GM12878 (cell line): ENCODE measurements around the gene TRAIP. TPM values are rescaled to one million over a fixed set of nuclear protein-coding genes. Genes with fewer than 3 reads are reported as not detected.
"Not testable (repeated sequence)": the region's sequence is repeated elsewhere in the genome, so short reads cannot be mapped to it uniquely, and the experiment has no call there.

Experiments
- ATAC-seq: fragments of 200-7000 bp; cut with Tn5 transposase; 3 replicates; pipeline ENCODE4 v1.9.1; 2020; ENCODE audit warnings: mild to moderate bottlenecking, moderate library complexity
- BruUV-seq: library from RNA; stranded (reverse); fragments of 400-500 nt; replicated peaks from 2 replicates; lab custom pipeline; 2021; lab: Mats Ljungman, UMichigan
- CTCF ChIA-PET: fragments of 300-600 bp; sonication (Branson Sonifier 250); formaldehyde crosslinking; extraction: SDS; loops from one replicate; lab custom pipeline; 2021; ENCODE audit warnings: inconsistent platforms; lab: Yijun Ruan, JAX
- POLR2A ChIA-PET: fragments of 350-600 bp; formaldehyde crosslinking; extraction: SDS; loops from one replicate; lab custom pipeline; 2021; ENCODE audit warnings: inconsistent platforms; lab: Charles Lee
- RAD21 ChIA-PET: fragments of 300-600 bp; sonication (Branson Sonifier 250); formaldehyde crosslinking; loops from one replicate; lab custom pipeline; 2023; ENCODE audit warnings: antibody characterized with exemption; ENCODE audit not compliant: unreplicated experiment; lab: Charles Lee
- SMC1A ChIA-PET: fragments of 300-600 bp; sonication (Branson Sonifier 250); formaldehyde crosslinking; loops from one replicate; lab custom pipeline; 2023; ENCODE audit not compliant: unreplicated experiment, uncharacterized antibody; lab: Charles Lee
- DNase-seq: peaks from one replicate; pipeline ENCODE4 v3.0.0-alpha.2; 2011; ENCODE audit warnings: low read depth, low spot score
- FAIRE-seq: peaks from 3 replicates; lab custom pipeline; 2011; peaks lifted over from hg19 to GRCh38; lab: Jason Lieb, UNC
- H2AFZ ChIP-seq: 2 replicates; pipeline ENCODE4 v1.6.0; 2011; ENCODE audit warnings: low read depth, low read length, control low read depth; ENCODE audit not compliant: control insufficient read depth
- H3K27ac ChIP-seq: 2 replicates; pipeline ENCODE4 v1.5.1; 2011; ENCODE audit warnings: control low read depth; ENCODE audit not compliant: control insufficient read depth, insufficient read depth
- H3K27me3 ChIP-seq, 2 experiments: replicated peaks in 1 of 2; 2 replicates each; pipeline versions ENCODE4 v1.6.0 to v1.6.1; 2011; ENCODE audit warnings: low read length in 1 of 2; ENCODE audit not compliant: control insufficient read depth in 2 of 2, insufficient read depth in 2 of 2
- H3K36me3 ChIP-seq, 2 experiments: 2 replicates each; pipeline ENCODE4 v1.5.1; 2011; ENCODE audit warnings: low read length in 1 of 2; ENCODE audit not compliant: control insufficient read depth in 2 of 2, insufficient read depth in 2 of 2
- H3K4me1 ChIP-seq: 2 replicates; pipeline ENCODE4 v1.6.1; 2011; ENCODE audit warnings: mild to moderate bottlenecking, low read length, moderate library complexity, mixed read lengths; ENCODE audit not compliant: control insufficient read depth, insufficient read depth
- H3K4me2 ChIP-seq: 2 replicates; pipeline ENCODE4 v1.6.0; 2011; ENCODE audit warnings: control low read depth; ENCODE audit not compliant: control insufficient read depth, insufficient read depth
- H3K4me3 ChIP-seq: fragments of 200-600 bp; sonication (generic); 2 replicates; pipeline ENCODE4 v1.5.1; 2016
- H3K79me2 ChIP-seq: 2 replicates; pipeline ENCODE4 v1.6.0; 2011; ENCODE audit warnings: low read length; ENCODE audit not compliant: control insufficient read depth, insufficient read depth
- H3K9ac ChIP-seq: 2 replicates; pipeline ENCODE4 v1.8.0; 2011; ENCODE audit warnings: low read length, control low read depth, mixed read lengths; ENCODE audit not compliant: control insufficient read depth, insufficient read depth
- H3K9me3 ChIP-seq: replicated peaks from 3 replicates; pipeline ENCODE4 v1.5.1; 2011; ENCODE audit warnings: mild to moderate bottlenecking, low read length; ENCODE audit not compliant: control insufficient read depth, insufficient read depth
- H4K20me1 ChIP-seq: 2 replicates; pipeline ENCODE4 v1.6.0; 2011; ENCODE audit not compliant: control insufficient read depth, insufficient read depth
- ASH2L ChIP-seq: fragments of 300-600, 200-600 bp; sonication (generic); IDR thresholded peaks from 2 replicates; pipeline ENCODE4 v1.6.1; 2017; ENCODE audit warnings: low read depth, mild to moderate bottlenecking, borderline replicate concordance
- BACH1 ChIP-seq: fragments of 450-650 bp; IDR thresholded peaks from 2 replicates; pipeline ENCODE4 v1.6.1; 2017; ENCODE audit warnings: mild to moderate bottlenecking, borderline replicate concordance
- CREB1 ChIP-seq: IDR thresholded peaks from 2 replicates; pipeline ENCODE4 v1.6.1; 2012; ENCODE audit warnings: low read depth, mild to moderate bottlenecking, inconsistent platforms
- HDAC2 ChIP-seq: fragments of 200-600 bp; sonication (generic); IDR thresholded peaks from 2 replicates; pipeline ENCODE4 v1.6.1; 2017
- MEF2B ChIP-seq: fragments of 450-650 bp; IDR thresholded peaks from 2 replicates; pipeline ENCODE4 v1.6.1; 2018; ENCODE audit warnings: mild to moderate bottlenecking, moderate library complexity; ENCODE audit not compliant: partially characterized antibody, poor library complexity, severe bottlenecking
- RB1 ChIP-seq: fragments of 450-650 bp; formaldehyde crosslinking; IDR thresholded peaks from 2 replicates; pipeline ENCODE4 v1.6.1; 2017; ENCODE audit warnings: mild to moderate bottlenecking, borderline replicate concordance
- RBBP5 ChIP-seq: fragments of 200-600 bp; sonication (generic); conservative IDR thresholded peaks from 2 replicates; pipeline ENCODE4 v1.6.1; 2016
- SIN3A ChIP-seq: IDR thresholded peaks from 2 replicates; pipeline ENCODE4 v1.6.1; 2012; ENCODE audit warnings: low read depth, low read length, improper control_type of control experiment
- WGBS: methylation state at CpG from one replicate; pipeline ENCODE4 v1.1.6; 2016; ENCODE audit warnings: low lambda C conversion rate; ENCODE audit not compliant: insufficient replicate concordance, insufficient coverage; ENCODE audit errors: missing lambda C conversion rate; 5-methylcytosine and 5-hydroxymethylcytosine counted together
- in situ Hi-C: fragments of 300-500 bp; cut with MboI; formaldehyde crosslinking; loops from 9 replicates; pipeline ENCODE4 v1.14.3; 2018; ENCODE audit warnings: mixed read lengths
- intact Hi-C: fragments of 100-400 bp; cut with micrococcal nuclease; formaldehyde crosslinking; loops from one replicate; pipeline ENCODE4 v1.14.2; 2022; ENCODE audit not compliant: unreplicated experiment
- polyA plus RNA-seq, 11 experiments: library from polyadenylated mRNA; depleted of rRNA in 4 of 11; unstranded in 6 of 11; stranded (reverse) in 5 of 11; fragments of >200 nt; fragmentation: Nextera tagmentation in 4 of 11; fragmentation: Illumina TruSeq in 1 of 11; extraction: Ambion mirVana in 4 of 11; extraction: Trizol in 1 of 11; gene quantifications; 1 replicate in 1 of 11; 2 replicates in 10 of 11; pipeline versions ENCODE4 v1.2.1 to v1.2.3, GENCODE V29; 2011 to 2016; ENCODE audit warnings: inconsistent platforms in 2 of 11, missing spikeins in 2 of 11, low read depth in 1 of 11
- total RNA-seq, 4 experiments: library from RNA; depleted of rRNA in 3 of 4; stranded (reverse); fragments of >200 nt in 3 of 4; fragmentation: Illumina TruSeq in 1 of 4; extraction: Trizol in 1 of 4; gene quantifications; 2 replicates each; pipeline versions ENCODE4 v1.2.1 to v1.2.3, GENCODE V29; 2013 to 2021
- TF ChIP-seq, protein P1 (sequence below): fragments of 450-650 bp; IDR thresholded peaks from 2 replicates; pipeline ENCODE4 v1.6.1; 2018; ENCODE audit warnings: borderline replicate concordance, mild to moderate bottlenecking; ENCODE audit not compliant: partially characterized antibody
- TF ChIP-seq, protein P2 (sequence below): IDR thresholded peaks from 2 replicates; pipeline ENCODE4 v1.6.1; 2012; ENCODE audit warnings: mild to moderate bottlenecking, low read depth, low read length

TRAIP gene
- total and polyA plus RNA-seq, 10 of the 15 experiments (the other 5 are each of a cell fraction or from before 2014, with no cell fraction given): 15.9 to 37.0 (median 23.1) TPM

DNA sequence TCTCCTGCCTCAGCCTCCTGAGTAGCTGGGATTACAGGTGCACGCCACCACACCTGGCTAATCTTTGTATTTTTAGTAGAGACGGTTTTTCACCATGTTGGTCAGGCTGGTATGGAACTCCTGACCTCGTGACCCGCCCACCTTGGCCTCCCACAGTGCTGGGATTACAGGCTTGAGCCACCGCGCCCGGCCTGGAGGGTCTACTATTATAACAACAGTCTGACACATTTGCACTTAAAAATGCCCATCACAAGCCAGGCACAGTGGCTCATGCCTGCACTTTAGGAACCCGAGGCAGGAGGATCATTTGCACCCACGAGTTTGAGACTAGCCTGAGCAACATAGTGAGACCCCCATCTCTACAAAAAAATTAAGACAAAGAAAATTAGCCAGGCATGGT, 74.1 kb downstream of the TRAIP start:
- H3K9me3 ChIP-seq, RAD21 ChIA-PET, H3K4me1 ChIP-seq, DNase-seq, H3K27me3 ChIP-seq, H3K9ac ChIP-seq, BruUV-seq, H3K4me3 ChIP-seq, H3K27ac ChIP-seq, SMC1A ChIA-PET, FAIRE-seq, H3K36me3 ChIP-seq, H2AFZ ChIP-seq, intact Hi-C loops, ATAC-seq, H3K4me2 ChIP-seq, in situ Hi-C loops, H4K20me1 ChIP-seq: not testable (repeated sequence)
- WGBS: 89% methylated on average over 9 of the region's 9 CpGs
- CTCF ChIA-PET: interaction anchor here (1.4 kb wide), 1 partner anchor 25 kb away, joined by 3 read pairs; no protein-coding TSS in a partner anchor
- H3K79me2 ChIP-seq: peaks cover 37% of the 10 kb centered on the region
- POLR2A ChIA-PET: interaction anchor here (0.6 kb wide), 1 partner anchor 176 kb away, joined by 3 read pairs; no protein-coding TSS in a partner anchor

DNA sequence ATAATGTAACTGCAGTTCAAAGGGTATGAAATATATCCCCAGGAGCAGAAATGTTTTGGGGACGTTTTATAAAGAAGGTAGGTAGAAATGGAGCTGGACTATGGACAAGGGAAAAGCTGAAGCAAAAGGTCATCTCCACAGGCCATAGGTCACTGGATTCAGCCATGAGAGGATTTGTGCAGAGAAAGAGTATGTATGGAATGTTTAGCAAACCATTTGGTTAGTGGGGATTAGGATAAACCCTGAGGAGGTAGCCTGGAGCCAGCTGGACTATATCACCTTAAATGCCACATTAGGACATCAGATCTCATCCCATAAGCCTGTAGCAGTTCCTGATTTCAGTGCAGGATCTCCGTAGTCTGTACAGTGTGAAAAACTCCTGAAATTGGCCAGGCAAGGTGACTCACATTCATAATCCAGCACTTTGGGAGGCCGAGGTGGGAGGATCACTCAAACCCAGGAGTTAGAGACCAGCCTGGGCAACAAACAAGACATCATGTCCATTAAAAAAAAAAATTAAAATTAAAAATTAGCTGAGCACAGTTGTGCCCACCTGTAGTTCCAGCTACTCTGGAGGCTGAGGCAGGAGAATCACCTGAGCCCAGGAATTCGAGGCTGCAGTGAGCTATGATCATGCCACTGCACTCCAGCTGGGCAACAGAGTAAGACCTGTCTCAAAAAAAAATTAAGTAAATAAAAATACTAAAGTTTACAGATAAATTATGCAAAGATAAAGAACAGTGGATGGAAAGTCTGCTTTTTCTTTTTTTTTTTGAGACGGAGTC, 74.8 kb downstream of the TRAIP start:
- FAIRE-seq: no peak
- no peak for TF ChIP-seq RB1
- TF ChIP-seq SIN3A: no peak
- TF ChIP-seq HDAC2: no peak
- no peak for TF ChIP-seq BACH1
- TF ChIP-seq, protein P1, sequence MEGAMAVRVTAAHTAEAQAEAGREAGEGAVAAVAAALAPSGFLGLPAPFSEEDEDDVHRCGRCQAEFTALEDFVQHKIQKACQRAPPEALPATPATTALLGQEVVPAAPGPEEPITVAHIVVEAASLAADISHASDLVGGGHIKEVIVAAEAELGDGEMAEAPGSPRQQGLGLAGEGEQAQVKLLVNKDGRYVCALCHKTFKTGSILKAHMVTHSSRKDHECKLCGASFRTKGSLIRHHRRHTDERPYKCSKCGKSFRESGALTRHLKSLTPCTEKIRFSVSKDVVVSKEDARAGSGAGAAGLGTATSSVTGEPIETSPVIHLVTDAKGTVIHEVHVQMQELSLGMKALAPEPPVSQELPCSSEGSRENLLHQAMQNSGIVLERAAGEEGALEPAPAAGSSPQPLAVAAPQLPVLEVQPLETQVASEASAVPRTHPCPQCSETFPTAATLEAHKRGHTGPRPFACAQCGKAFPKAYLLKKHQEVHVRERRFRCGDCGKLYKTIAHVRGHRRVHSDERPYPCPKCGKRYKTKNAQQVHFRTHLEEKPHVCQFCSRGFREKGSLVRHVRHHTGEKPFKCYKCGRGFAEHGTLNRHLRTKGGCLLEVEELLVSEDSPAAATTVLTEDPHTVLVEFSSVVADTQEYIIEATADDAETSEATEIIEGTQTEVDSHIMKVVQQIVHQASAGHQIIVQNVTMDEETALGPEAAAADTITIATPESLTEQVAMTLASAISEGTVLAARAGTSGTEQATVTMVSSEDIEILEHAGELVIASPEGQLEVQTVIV: no peak
- TF ChIP-seq ASH2L: no peak
- TF ChIP-seq, protein P2, sequence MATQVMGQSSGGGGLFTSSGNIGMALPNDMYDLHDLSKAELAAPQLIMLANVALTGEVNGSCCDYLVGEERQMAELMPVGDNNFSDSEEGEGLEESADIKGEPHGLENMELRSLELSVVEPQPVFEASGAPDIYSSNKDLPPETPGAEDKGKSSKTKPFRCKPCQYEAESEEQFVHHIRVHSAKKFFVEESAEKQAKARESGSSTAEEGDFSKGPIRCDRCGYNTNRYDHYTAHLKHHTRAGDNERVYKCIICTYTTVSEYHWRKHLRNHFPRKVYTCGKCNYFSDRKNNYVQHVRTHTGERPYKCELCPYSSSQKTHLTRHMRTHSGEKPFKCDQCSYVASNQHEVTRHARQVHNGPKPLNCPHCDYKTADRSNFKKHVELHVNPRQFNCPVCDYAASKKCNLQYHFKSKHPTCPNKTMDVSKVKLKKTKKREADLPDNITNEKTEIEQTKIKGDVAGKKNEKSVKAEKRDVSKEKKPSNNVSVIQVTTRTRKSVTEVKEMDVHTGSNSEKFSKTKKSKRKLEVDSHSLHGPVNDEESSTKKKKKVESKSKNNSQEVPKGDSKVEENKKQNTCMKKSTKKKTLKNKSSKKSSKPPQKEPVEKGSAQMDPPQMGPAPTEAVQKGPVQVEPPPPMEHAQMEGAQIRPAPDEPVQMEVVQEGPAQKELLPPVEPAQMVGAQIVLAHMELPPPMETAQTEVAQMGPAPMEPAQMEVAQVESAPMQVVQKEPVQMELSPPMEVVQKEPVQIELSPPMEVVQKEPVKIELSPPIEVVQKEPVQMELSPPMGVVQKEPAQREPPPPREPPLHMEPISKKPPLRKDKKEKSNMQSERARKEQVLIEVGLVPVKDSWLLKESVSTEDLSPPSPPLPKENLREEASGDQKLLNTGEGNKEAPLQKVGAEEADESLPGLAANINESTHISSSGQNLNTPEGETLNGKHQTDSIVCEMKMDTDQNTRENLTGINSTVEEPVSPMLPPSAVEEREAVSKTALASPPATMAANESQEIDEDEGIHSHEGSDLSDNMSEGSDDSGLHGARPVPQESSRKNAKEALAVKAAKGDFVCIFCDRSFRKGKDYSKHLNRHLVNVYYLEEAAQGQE: no peak
- TF ChIP-seq MEF2B: no peak
- no peak for TF ChIP-seq CREB1
- TF ChIP-seq RBBP5: no peak

More for the DNA sequence above, 74.8 kb downstream of the TRAIP start:
- no peak for ATAC-seq
- 94% methylated on average over 4 of the region's 5 CpGs for WGBS
- SMC1A ChIA-PET: no interaction called here
- peaks cover 37% of the 10 kb centered on the region for H3K79me2 ChIP-seq
- no peak overlapping the region for H3K4me3 ChIP-seq
- peaks cover 0 to 3% of the 10 kb centered on the region in 2 experiments; a peak in 2 of 4 replicates for H3K36me3 ChIP-seq
- CTCF ChIA-PET: interaction anchor here (1.4 kb wide), 1 partner anchor 26 kb away, joined by 3 read pairs; no protein-coding TSS in a partner anchor
- no peaks in the 10 kb centered on the region for H4K20me1 ChIP-seq
- H3K9ac ChIP-seq: no peak overlapping the region
- DNase-seq: no peak
- intact Hi-C loops (no loop called here), in situ Hi-C loops (no loop called here)
- H2AFZ ChIP-seq: no peak overlapping the region
- no peak overlapping the region for H3K27ac ChIP-seq
- no peak overlapping the region for H3K4me2 ChIP-seq
- POLR2A ChIA-PET: interaction anchor here (0.6 kb wide), 1 partner anchor 177 kb away, joined by 3 read pairs; no protein-coding TSS in a partner anchor
- no TSS peak for BruUV-seq
- H3K27me3 ChIP-seq: no peaks in the 10 kb centered on the region
- no peaks in the 10 kb centered on the region for H3K9me3 ChIP-seq
- peaks cover 4% of the 10 kb centered on the region; the same call in 1 of the 2 replicates for H3K4me1 ChIP-seq
- RAD21 ChIA-PET: interaction anchor here (1.4 kb wide), 1 partner anchor 58 kb away, joined by 4 read pairs; no protein-coding TSS in a partner anchor
